Right hindlimb (tissue), 1 donor: Measurements from ENCODE around the gene POC1B.
A peak's percentile ranks its signal among the peaks of the same experiment; 100 is the strongest.

Experiments
- DNase-seq: peaks from one replicate; pipeline ENCODE4 v3.0.0-alpha.2; 2018

The POC1B gene

GRCh38 chr12:89525824-89526770 is at the start of gene POC1B:
TSS of gene POC1B (minus strand) at chr12:89526047. CDS start at chr12:89525895, 152 bp downstream.
- DNase-seq = peak; percentile 91

GRCh38 chr12:89575374-89575773 is 49.5 kb upstream of the POC1B start:
- DNase-seq = no peak

GRCh38 chr12:89574736-89575208 is 48.9 kb upstream of the POC1B start:
- peak; percentile 52 for DNase-seq

- DNase-seq = no peak
Measured at GRCh38 chr12:89573051-89573810, 47.4 kb upstream of the POC1B start.

- DNase-seq = no peak
Measured at GRCh38 chr12:89571491-89572195, 45.8 kb upstream of the POC1B start.

GRCh38 chr12:89568484-89568883 is 42.6 kb upstream of the POC1B start:
- DNase-seq = no peak

- DNase-seq = no peak
Measured at GRCh38 chr12:89567691-89568239, 41.9 kb upstream of the POC1B start.

GRCh38 chr12:89566615-89567014 is 40.8 kb upstream of the POC1B start:
- no peak for DNase-seq

GRCh38 chr12:89565002-89565401 is 39.2 kb upstream of the POC1B start:
- no peak for DNase-seq

GRCh38 chr12:89559753-89560152 is 33.9 kb upstream of the POC1B start:
- no peak for DNase-seq

GRCh38 chr12:89556976-89557375 is 31.1 kb upstream of the POC1B start:
- DNase-seq = no peak

- no peak for DNase-seq
Measured at GRCh38 chr12:89552376-89552775, 26.5 kb upstream of the POC1B start.

GRCh38 chr12:89551747-89552146 is 25.9 kb upstream of the POC1B start:
- DNase-seq = no peak

GRCh38 chr12:89547101-89547500 is 21.3 kb upstream of the POC1B start:
- DNase-seq = no peak

GRCh38 chr12:89546151-89546550 is 20.3 kb upstream of the POC1B start:
- no peak for DNase-seq

GRCh38 chr12:89544681-89545184 is 18.9 kb upstream of the POC1B start:
- DNase-seq = peak; percentile 66

GRCh38 chr12:89544022-89544421 is 18.2 kb upstream of the POC1B start:
- no peak for DNase-seq

- peak; percentile 73 for DNase-seq
Measured at GRCh38 chr12:89542912-89543592, 17.2 kb upstream of the POC1B start.

- DNase-seq = no peak
Measured at GRCh38 chr12:89542236-89542635, 16.4 kb upstream of the POC1B start.

- DNase-seq = no peak
Measured at GRCh38 chr12:89540586-89540985, 14.7 kb upstream of the POC1B start.

GRCh38 chr12:89539426-89540223 is 13.8 kb upstream of the POC1B start:
- no peak for DNase-seq
